Measurements from ENCODE around the gene ARHGAP24.

- TF ChIP-seq CTCF (conservative IDR thresholded peaks at IDR 0.05), result no peak
- TF ChIP-seq ZFX (IDR thresholded peaks at IDR 0.05), result no peak
Measured at GRCh38 chr4:85527815-85528214, 52.9 kb downstream of the ARHGAP24 start.
